ENCODE data around the gene HAAO. TPM values are rescaled to one million over a fixed set of nuclear protein-coding genes. Genes with fewer than 3 reads are reported as not detected.

Gene HAAO
- total RNA-seq, 1 donor from 2014 or later = 2.2 TPM

DNA sequence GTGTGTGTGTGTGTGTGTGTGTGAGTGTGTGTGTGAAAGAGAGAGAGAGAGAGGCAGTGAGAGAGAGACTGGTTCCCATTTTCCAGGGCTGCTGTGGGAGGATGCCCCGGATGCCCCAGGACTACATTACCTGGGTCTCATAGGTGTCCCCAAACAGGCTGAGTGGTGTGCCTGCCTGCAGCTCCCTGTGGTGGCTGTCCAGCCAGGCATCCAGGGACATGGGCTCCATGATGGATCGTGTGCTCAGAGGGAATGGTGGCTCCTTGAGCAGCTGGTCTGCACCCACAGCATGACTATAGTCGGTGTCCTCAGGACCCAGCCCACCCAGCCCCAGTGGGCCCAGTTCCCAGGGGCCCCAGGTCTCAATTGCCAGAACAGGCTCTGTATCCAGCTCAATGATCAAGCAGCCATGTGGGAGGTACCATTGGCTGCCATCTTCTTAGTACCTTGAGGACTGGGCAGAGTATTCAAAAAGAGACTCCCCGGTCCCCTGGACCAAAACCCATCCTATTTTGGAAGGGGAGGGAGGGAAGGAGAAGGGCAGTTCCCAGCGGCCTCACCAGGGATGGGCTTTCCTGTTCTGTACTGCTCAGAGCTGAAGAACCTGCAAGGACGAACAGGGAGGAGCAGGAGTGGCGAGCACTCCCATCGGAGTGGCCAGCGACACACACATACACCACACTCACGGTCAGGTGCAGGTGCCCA lies 22.6 kb downstream of the HAAO start:
- intact Hi-C loops (cut with micrococcal nuclease) = no loop called here

DNA sequence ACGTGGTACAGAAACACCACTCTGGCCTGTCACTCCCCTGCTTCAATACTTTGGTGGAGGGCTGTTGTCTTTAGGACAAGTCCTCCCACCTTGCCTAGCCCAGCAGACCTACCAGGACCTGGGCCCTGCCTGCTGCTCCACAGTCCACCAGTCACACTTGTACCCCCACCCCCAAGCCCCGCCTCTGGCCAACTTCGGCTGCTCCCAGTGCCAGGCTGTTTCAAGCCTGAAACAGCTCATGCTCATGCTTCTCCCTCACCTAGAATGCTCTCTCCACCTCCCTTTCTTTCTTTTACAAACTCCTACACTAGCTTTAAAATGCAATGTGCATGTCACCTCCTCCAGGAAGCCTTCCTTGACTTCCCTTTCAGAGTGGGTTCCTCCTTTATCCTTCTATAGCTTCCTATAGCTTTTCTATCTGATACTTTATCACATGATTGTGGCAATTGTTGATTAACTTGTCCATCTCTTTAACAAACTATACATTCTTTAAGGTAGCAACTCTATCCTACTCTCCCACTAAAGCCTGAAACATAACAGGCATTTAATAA lies 23.6 kb downstream of the HAAO start:
- intact Hi-C loops (cut with micrococcal nuclease) = no loop called here

DNA sequence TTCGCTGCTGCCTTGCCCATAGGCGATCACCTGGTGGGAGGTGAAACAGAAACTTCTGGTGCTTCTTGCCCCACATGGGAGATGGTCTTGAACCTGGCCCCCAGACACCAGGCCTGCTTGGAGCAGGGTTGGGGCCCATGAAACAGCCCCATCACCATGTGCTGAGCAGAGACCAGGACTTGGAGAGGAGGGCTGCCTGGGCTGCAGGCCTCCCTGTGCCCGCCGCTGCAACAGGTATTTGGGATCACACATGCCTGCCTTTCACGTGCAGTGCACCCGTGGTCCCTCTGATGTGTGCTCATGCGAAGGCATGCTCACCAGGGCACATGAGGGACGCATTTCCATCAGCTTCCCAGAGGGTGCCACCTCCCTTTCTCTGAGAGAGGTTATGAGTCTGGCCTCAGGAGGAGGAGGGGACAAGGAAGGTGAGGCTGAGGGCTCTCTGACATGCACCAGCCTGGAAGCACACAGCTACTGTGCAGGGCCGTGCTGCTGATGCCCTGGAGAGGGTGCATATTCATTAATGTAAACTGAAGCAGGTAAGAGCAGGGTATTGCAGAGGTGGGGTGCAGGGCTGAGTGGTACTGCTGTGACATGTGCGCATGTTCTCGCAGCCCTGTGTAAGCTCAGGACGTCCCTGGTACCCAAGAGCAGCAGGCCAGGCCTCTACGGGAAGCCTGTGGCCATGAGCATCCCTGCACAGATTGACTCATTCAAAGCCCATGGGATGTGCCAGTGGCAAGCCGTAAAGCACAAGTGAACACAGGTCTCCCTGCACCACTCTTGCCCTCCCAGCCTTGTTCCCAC lies 24.3 kb downstream of the HAAO start:
- intact Hi-C loops (cut with micrococcal nuclease) = no loop called here

DNA sequence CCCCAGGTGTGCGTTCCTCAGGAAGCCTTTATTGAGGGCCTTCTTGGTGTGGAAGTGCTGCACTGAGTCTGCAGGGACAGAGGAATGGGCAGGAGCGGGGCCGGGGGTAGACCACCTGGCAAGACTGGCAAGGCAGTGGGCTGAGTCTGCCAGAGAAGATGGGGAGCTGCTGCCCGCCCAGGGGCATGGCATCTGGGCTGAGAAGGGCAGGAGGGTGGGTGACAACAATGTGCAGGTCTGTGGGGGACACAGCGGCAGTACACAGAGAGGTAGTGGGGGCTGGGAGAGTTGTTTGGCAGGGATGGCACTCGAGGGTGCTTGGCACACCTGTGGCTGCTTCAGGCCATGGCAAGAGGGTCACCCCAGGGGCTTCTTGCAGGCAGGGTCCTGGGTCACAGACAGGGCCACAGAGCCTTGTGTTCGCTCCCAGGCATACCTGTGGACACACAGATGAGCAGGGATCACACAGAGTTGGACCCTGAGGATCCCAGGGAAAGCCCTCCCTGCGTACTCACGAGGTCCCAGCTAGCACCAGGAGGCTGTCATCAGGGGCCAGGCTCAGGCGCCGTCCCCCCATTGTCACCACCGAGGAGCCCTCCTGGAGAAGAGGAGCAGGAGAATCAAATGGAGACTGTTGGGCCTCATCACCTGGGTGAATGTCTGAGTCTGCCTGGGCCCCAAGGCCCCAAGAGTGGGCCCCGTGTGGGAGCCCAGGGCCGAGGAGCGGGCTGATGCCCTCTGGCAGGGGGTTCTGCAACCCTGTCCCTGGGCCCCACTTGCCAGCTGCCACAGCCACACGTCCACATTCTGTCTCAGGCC lies 25.1 kb downstream of the HAAO start:
- intact Hi-C loops (cut with micrococcal nuclease) = no loop called here

DNA sequence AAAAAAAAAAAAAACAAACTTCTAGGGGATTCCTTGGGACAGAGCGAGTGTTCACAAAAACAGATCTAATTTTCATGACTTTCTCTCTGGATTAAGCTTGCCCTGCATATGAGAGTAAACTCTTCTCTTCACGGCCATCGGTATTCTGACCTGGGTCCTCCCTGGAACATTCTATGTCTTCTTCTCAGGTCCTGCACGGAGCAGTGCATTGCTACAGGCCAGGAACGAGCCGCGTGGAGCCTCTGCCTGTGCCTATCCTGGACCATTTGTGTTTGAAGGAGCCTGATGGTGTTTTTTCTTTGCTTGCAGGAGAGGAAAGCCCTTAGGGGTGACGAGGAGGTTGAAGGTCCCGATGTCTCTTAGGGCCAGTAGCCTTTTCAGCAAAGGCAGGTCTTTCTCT lies 26.7 kb downstream of the HAAO start:
- intact Hi-C loops (cut with micrococcal nuclease) = no loop called here

DNA sequence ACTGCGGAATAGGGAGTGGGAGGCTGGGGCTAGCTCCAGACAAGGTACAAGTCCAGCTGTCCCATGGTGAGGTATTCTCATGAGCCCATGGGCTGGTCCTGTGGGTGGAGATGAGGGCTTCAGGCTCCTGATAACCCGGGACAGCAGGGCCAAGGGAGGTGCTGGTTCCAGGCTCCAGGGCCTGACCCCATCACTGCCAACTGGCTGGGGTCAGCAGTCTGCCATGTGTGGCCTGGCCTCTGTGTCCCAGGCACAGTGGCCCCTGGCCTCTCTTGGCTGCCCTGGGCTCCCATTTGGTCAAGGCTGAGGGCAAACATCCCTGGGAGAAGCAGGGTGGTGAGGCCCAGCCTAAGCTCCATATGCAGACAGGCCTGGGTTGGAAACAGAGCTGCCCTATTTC lies 27.5 kb downstream of the HAAO start:
- intact Hi-C loops (cut with micrococcal nuclease) = no loop called here

DNA sequence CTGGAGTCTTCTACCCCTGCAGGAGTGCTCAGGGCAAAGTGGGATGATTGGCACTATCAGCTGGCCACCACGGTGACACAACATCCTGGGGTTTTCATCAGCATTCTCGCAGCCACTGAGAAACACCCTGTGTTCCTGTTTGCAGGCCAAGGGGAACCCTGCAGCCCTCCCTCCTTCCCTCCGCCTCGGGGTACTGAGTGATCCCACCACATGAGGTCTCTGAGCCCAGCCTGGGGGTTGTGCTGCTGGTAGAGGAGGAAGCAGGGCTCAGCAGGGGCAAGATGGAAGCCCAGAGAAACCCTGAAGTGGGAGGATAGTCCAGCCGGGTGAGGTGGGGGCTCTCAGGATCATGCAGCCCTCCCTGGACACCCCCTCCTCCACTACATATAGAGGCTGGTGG lies 28.3 kb downstream of the HAAO start, which contains the start of gene OXER1:
TSS of gene OXER1 (minus strand) at position 40 of the 400 bp plus-strand sequence. CDS start 73 bp downstream, outside the sequence.
- intact Hi-C loops (cut with micrococcal nuclease) = no loop called here

DNA sequence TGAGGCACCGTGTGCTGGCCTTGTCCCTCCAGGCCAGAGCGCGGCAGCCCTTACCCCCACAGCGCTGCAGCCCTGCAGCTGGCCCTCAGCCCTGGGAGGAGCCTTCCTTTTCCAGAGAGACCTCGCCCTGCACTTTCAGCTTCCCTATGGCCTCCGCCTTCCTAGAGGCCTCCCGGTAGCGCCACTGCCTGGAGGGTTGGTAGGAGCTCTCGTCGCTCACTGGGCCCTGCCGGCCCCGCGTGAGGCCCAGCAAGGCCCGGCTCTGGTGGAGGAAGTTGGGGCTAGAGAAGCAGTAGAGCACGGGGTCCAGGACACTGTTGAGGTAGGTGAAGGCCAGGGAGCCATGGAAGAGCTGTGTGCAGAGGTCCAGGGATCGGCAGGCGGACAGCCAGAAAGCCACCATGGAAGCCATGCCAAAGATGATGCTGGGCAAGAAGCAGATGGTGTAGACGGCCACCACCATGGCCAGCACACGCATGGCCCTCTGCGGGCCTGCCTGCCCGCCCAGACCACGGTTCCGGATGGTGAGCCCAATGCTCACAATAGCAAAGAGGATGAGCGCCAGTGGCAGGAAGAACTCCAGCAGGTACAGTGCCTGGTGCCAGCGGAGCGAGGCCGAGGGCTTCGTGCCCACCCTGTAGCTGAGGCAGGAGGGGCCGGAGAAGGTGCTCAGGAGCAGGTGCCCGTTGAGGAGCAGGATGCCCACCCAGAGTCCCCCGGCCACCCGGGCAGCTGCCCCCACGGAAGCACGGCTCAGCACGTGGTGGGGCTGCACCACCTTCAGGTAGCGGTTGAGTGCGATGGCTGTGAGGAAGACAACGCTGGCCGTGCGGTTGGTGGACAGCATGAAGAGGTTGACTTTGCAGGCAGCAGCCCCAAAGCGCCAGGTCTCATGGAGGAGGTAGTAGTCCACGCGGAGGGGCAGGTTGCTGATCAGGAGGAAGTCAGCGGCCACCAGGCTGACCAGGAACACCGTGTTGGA lies 29.3 kb downstream of the HAAO start:
- intact Hi-C loops (cut with micrococcal nuclease) = no loop called here

DNA sequence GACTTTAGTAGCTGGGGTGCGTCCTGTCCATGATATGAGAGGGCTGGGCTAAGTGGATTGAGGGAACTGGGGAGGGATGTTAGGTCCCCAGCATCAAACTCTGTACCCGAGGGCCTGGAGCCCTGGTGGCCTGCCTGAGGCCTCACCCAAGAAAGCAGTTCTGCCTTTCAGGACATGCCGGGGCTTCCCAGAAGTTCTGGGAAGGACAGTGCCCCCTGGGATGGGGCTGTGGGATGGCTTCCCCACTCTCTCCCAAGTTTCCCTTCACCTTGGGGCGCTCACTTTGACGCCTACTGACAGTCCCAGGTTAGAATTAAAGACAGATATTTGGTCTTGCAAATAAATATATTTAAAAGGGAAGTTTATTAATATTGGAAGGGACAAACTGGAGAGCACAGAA lies 30.2 kb downstream of the HAAO start:
- intact Hi-C loops (cut with micrococcal nuclease) = no loop called here

DNA sequence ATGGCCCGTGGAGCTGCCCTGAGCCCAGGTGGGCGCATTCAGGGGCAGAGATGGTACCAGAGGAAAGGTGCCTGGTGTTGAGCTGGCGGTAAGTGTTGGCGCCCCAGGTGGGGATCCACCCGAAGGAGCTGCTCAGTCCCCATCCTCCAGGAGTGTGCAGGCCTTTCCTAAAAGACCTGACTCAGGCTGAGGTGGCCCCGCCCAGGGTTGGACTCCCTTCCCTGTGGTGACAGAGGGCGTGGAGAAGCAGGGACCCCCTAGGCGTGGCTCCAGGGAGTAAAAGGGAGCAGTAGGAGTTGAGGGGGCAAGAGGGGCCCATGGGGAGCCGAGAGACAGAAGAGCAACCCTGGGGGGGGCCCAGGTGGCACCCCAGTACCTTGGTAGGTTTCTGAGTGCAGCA lies 30.8 kb downstream of the HAAO start:
- intact Hi-C loops (cut with micrococcal nuclease) = no loop called here

DNA sequence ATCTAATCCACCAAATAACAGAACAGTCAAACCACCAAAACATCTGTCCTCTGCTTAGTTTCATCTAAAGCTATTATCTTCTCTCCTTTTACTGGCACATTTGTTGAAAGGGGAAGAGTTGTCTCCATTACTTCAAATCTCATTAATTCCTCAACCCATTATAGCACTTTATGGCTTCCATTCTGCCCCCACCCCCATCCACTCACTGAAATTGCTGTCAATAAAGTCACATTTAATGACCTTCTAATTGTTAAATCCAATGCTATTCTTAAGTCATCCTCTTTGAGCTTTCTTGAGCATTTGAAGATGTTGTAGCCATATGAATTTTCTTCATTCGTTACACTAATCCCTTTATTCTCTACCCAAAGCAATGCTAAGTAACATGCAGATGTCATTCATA lies 33.6 kb downstream of the HAAO start:
- intact Hi-C loops (cut with micrococcal nuclease) = no loop called here

DNA sequence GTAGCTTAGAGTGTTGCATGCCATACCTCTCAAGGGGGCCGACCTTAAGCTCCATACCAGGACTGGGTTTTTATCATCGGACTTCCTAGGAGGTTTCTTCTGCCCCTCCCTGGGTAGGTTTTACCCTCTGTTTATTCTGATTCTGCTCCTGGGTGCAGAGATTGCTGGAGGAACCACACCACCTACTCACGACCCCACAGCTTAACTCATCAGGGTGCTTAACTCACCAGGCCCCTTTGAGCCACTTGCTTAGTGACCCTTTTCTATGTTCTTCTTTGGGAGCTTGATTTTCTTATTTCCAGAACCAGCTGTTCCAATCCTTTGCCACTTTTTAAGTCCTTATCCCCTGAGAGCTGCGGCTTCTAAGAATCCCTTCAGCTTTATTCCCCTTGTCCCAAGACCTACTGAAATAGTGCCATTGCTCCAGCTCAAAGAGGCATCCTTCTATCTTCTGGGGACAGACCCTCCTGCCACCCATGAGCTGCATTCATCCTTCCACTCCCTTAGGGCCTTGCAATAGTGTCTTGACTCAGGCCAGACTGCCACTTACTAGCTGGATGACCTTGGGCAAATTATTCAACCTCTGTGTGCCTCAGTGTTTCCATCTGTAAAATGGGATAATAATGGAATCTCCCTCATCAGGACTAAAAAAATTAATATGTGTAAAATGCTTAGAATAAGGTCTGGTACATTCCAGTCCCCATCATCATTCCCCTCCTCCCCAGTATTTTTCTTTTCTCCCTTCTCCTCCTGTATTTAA lies 34.2 kb downstream of the HAAO start:
- intact Hi-C loops (cut with micrococcal nuclease) = no loop called here

DNA sequence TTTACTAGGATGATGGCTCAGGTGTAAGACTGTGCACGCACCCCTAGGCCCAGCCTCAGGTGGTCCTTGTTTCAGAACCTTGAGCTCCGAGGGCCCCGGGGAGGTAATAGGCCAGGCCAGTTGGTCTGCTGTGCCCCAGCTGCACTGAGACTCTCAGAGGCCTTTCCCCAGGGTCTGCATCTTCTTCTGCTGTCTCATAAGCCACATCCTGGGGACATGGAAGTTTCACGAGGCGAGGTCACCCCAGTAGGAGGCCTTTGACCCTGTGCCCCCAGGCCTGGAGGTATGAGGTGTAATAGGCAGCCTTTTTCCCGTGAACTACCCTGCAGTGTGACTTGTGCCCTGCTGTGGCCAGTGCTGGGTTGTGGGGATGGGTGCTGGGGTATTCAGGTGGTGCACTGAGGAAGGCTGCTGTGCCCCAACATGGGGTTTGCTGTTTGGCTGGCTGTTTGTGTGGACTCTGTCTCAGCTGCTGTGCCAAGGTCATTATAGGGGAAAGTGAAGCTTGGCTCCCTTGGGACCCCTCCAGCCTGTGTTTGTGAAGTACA lies 35.3 kb downstream of the HAAO start:
- intact Hi-C loops (cut with micrococcal nuclease) = no loop called here

DNA sequence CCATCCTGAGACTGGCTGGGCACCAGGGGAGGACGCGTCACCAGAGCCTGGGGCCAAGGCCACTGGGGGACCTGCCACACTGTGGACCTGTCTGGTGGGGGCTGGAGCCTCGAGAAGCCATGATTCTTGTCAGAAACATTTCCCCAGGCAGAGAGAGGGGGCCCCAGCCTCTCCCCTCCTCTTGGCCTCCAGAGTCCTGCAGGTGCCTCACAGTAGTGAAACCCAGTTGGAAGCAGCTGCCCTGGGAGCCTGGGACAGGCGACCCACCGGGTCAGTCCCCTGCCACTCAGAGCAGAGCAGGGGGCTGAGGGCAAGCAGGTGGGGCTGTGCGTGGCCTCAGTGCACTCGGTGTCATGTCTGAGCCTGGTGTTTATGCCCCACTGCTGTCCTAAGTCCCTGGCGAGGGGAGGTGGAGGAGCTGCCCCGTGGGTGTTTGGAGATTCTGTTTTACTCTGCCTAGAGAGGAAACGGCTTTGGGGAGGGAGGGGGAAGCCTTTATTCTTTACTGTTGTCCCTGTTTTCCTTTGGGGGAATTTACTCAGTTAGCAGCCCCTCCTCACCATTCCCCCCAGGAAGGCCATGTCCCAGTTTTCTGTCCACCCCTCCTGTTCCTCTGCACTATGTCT lies 36.1 kb downstream of the HAAO start:
- intact Hi-C loops (cut with micrococcal nuclease) = no loop called here

DNA sequence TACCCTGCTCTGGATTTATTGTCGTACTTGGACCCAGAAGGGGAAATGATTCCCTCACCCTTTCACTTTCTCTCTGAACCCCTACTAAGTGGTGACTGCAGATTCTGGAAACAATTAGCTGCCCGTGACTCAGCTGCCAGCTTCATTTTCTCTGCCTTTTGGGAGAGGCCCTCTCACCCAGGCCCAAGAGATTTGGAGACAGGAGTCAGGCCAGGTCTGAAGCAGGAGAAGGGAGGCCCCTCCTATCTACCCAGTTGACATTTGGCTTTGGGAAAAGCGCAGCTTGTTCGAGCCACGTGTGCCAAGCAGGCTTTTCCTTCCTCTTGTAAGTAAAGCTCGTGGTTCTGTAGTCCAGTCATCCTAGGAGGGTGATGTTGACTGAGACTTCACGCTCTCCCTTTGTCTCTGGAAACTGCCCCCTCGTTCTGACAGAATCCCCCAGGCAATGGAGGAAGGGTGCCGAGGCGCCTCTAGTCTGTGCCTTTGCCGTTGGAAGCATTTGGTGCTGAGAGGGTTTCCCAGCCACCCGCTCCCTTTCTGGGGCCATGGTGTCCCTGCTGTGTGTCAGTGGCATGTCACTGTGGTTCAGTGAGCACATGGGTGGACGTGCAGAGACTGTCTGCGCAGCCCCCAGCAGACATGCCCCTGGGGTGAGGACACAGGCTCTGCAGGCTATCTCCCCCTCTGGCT lies 37.0 kb downstream of the HAAO start:
- intact Hi-C loops (cut with micrococcal nuclease) = no loop called here

DNA sequence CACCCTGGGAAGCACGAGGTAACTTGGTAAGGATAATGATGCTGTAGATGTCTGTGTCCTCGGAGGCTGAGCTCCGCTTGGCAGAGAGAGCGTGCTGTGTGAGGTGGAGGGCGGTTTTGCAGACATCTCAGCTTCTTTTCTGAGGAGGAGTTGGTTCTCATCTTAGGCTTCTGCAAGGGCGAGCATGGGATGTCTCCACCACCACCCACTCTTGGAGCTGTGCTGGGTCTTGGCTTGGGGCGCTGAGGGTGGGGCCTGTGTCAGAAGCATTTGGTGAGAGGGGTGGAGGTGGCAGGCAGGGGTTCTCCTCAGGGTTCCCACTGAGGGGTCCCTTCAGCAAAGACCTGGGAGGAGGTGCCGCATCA lies 37.6 kb downstream of the HAAO start:
- intact Hi-C loops (cut with micrococcal nuclease) = no loop called here

DNA sequence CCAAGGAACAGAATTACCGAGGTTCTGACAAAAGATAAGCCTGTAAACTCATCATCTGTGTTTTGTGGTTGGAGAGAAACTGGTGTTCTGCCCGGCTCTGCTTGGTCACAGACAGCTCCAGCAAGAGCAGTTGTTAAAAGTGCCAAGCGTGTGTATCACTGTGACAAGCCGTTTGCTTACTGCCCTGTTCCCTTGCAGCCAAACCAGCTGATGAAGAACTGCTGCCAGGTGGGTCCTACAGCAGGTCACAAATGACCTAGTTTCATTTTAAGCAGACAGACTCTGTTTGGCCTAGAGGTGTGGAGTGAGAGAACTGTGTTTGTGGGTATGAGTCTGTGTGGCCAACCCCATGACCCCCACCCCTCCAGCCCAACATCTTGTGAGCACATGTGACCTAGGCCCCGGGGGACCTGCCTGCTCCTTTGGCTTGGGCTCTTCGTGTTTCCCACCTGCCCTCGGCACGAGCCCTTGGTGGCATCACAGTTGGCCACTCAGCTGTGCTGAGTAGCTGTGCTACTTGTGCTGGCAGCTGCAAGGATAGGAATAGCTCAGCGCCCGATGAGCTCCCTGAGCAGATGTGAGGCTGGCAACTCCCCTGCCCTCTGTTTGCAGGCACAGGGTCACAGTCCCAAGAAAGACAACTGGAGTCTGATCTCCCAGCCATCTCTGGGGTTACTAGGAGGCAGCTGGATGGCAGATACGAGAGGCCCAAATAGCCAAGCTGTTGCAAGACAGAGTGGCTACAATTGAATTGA lies 38.2 kb downstream of the HAAO start:
- intact Hi-C loops (cut with micrococcal nuclease) = no loop called here

All from T-helper 2 cell treated with Interferon-gamma antibody and Interleukin-4, amounts not matched to agents 100 ng/mL and 5 ng/mL, for 36 hours (primary cell).